Measurements from ENCODE around the gene PI4KA. TPM values are rescaled to one million over a fixed set of nuclear protein-coding genes. Genes with fewer than 3 reads are reported as not detected.
"Not testable (repeated sequence)": the region's sequence is repeated elsewhere in the genome, so short reads cannot be mapped to it uniquely, and the experiment has no call there.

PI4KA gene
- total RNA-seq, 1 experiment from 2014 or later: 65.8 TPM

GRCh38 chr22:20695205-20695604 is 163.4 kb downstream of the PI4KA start:
- H2BK12ac ChIP-seq (ENCODE audit: insufficient read length, low read depth, low read length); H3K4ac ChIP-seq (ENCODE audit: low read depth, low read length); H4K91ac ChIP-seq (ENCODE audit: insufficient read length, low read depth, low read length); H3K9ac ChIP-seq (ENCODE audit: extremely low read depth, insufficient read length, low read length); H4K5ac ChIP-seq (ENCODE audit: insufficient read length, low read depth, low read length); H3K4me1 ChIP-seq (ENCODE audit: insufficient read depth, low read length); H2BK20ac ChIP-seq (ENCODE audit: low read depth, low read length, poor library complexity, severe bottlenecking); H2AFZ ChIP-seq (ENCODE audit: low read length); H3K79me2 ChIP-seq (ENCODE audit: insufficient read depth, low read length); H2BK120ac ChIP-seq (ENCODE audit: low read depth, low read length, poor library complexity, severe bottlenecking); H4K20me1 ChIP-seq (ENCODE audit: control insufficient read depth, insufficient read depth, insufficient read length); H3K23me2 ChIP-seq (ENCODE audit: insufficient read length, low read depth, low read length, poor library complexity, severe bottlenecking); H2BK5ac ChIP-seq (ENCODE audit: insufficient read length, low read length); H3K27ac Mint-ChIP-seq; H3K23ac ChIP-seq (ENCODE audit: insufficient read length, low read depth, low read length); H3K36me3 Mint-ChIP-seq (ENCODE audit: insufficient read depth in 1 of 3, low read depth in 3 of 3); H3K4me1 Mint-ChIP-seq; DNase-seq; H3K14ac ChIP-seq (ENCODE audit: insufficient read depth, low read length); H3K27me3 ChIP-seq (ENCODE audit: insufficient read depth, low read length); H3K27ac ChIP-seq (ENCODE audit: insufficient read length, low read depth, low read length); H3K9me3 ChIP-seq (ENCODE audit: control insufficient read depth, low read depth, low read length); H3K4me3 Mint-ChIP-seq; H4K8ac ChIP-seq (replicated peaks; ENCODE audit: insufficient read length, low read depth, low read length); H3T11ph ChIP-seq (ENCODE audit: low read length); H3K9me3 Mint-ChIP-seq; H2AK5ac ChIP-seq (ENCODE audit: insufficient read length, low read length); H3K4me2 ChIP-seq (ENCODE audit: insufficient read depth, insufficient read length, low read length); H3K27me3 Mint-ChIP-seq (ENCODE audit: low read depth); H3K18ac ChIP-seq (ENCODE audit: insufficient read length, low read depth, low read length); H3K79me1 ChIP-seq (ENCODE audit: insufficient read depth, low read depth, low read length, poor library complexity, severe bottlenecking); H3K56ac ChIP-seq (ENCODE audit: insufficient read length, low read depth, low read length); H2BK15ac ChIP-seq (ENCODE audit: low read depth, low read length): not testable (repeated sequence)
- WGBS (ENCODE audit: extremely low coverage, insufficient read length, low lambda C conversion rate): no CpG with 5 or more reads among the region's 12 CpGs

- not testable (repeated sequence) for H3K27me3 ChIP-seq (ENCODE audit: insufficient read depth, low read length); H2BK15ac ChIP-seq (ENCODE audit: low read depth, low read length); H3K79me1 ChIP-seq (ENCODE audit: insufficient read depth, low read depth, low read length, poor library complexity, severe bottlenecking); H4K20me1 ChIP-seq (ENCODE audit: control insufficient read depth, insufficient read depth, insufficient read length); H4K5ac ChIP-seq (ENCODE audit: insufficient read length, low read depth, low read length); H3K27ac ChIP-seq (ENCODE audit: insufficient read length, low read depth, low read length); H3K4ac ChIP-seq (ENCODE audit: low read depth, low read length); H3K4me1 ChIP-seq (ENCODE audit: insufficient read depth, low read length); H2AK5ac ChIP-seq (ENCODE audit: insufficient read length, low read length); H3K27ac Mint-ChIP-seq; H3K18ac ChIP-seq (ENCODE audit: insufficient read length, low read depth, low read length); DNase-seq; H2BK5ac ChIP-seq (ENCODE audit: insufficient read length, low read length); H3K9me3 ChIP-seq (ENCODE audit: control insufficient read depth, low read depth, low read length); H3T11ph ChIP-seq (ENCODE audit: low read length); H2BK12ac ChIP-seq (ENCODE audit: insufficient read length, low read depth, low read length); H3K79me2 ChIP-seq (ENCODE audit: insufficient read depth, low read length); H2BK120ac ChIP-seq (ENCODE audit: low read depth, low read length, poor library complexity, severe bottlenecking); H3K23me2 ChIP-seq (ENCODE audit: insufficient read length, low read depth, low read length, poor library complexity, severe bottlenecking); H4K91ac ChIP-seq (ENCODE audit: insufficient read length, low read depth, low read length); H2AFZ ChIP-seq (ENCODE audit: low read length); H3K36me3 Mint-ChIP-seq (ENCODE audit: insufficient read depth in 1 of 3, low read depth in 3 of 3); H2BK20ac ChIP-seq (ENCODE audit: low read depth, low read length, poor library complexity, severe bottlenecking); H3K56ac ChIP-seq (ENCODE audit: insufficient read length, low read depth, low read length); H3K27me3 Mint-ChIP-seq (ENCODE audit: low read depth); H3K4me3 Mint-ChIP-seq; H4K8ac ChIP-seq (replicated peaks; ENCODE audit: insufficient read length, low read depth, low read length); H3K4me1 Mint-ChIP-seq; H3K14ac ChIP-seq (ENCODE audit: insufficient read depth, low read length); H3K9me3 Mint-ChIP-seq; H3K9ac ChIP-seq (ENCODE audit: extremely low read depth, insufficient read length, low read length); H3K4me2 ChIP-seq (ENCODE audit: insufficient read depth, insufficient read length, low read length); H3K23ac ChIP-seq (ENCODE audit: insufficient read length, low read depth, low read length)
- WGBS (ENCODE audit: extremely low coverage, insufficient read length, low lambda C conversion rate): no CpG with 5 or more reads among the region's 14 CpGs
Measured at GRCh38 chr22:20694256-20694655, 164.4 kb downstream of the PI4KA start.
